GM12872 (cell line): ENCODE measurements around the gene SLFN11.

Source experiments
- TF ChIP-seq, protein P1 (sequence below): IDR thresholded peaks from 3 replicates; pipeline ENCODE4 v1.5.1; 2011; ENCODE audit warnings: low read depth, mild to moderate bottlenecking, low read length, moderate library complexity; ENCODE audit not compliant: insufficient read depth

The SLFN11 gene, protein sequence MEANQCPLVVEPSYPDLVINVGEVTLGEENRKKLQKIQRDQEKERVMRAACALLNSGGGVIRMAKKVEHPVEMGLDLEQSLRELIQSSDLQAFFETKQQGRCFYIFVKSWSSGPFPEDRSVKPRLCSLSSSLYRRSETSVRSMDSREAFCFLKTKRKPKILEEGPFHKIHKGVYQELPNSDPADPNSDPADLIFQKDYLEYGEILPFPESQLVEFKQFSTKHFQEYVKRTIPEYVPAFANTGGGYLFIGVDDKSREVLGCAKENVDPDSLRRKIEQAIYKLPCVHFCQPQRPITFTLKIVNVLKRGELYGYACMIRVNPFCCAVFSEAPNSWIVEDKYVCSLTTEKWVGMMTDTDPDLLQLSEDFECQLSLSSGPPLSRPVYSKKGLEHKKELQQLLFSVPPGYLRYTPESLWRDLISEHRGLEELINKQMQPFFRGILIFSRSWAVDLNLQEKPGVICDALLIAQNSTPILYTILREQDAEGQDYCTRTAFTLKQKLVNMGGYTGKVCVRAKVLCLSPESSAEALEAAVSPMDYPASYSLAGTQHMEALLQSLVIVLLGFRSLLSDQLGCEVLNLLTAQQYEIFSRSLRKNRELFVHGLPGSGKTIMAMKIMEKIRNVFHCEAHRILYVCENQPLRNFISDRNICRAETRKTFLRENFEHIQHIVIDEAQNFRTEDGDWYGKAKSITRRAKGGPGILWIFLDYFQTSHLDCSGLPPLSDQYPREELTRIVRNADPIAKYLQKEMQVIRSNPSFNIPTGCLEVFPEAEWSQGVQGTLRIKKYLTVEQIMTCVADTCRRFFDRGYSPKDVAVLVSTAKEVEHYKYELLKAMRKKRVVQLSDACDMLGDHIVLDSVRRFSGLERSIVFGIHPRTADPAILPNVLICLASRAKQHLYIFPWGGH

DNA sequence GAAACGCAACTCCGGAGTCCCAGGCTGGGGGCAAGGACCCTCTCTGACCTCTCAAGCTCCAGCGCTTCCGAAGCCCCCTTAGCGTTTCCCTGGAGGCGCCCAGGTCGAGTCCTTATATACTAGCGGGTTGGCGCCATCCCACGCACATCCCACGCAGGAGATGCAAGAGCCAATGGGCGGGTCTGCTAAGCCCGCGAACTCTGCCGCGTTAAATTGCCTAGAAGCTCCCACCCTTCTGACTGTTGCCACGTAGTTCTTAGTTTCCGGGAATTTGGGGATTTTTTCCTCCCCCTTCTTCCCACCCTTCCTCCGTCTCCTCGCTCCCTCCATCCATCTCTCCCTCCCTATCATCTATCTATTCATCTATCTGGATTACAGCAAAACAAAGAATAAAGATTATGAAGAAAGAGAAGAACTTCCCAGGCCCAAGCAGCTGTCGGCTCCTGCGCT is at the start of gene SLFN11:
Gene SLFN11, minus strand, starts transcription at position 88 of the 450 bp plus-strand sequence. CDS start 9,814 bp downstream, outside the sequence.
- TF ChIP-seq, protein P1, sequence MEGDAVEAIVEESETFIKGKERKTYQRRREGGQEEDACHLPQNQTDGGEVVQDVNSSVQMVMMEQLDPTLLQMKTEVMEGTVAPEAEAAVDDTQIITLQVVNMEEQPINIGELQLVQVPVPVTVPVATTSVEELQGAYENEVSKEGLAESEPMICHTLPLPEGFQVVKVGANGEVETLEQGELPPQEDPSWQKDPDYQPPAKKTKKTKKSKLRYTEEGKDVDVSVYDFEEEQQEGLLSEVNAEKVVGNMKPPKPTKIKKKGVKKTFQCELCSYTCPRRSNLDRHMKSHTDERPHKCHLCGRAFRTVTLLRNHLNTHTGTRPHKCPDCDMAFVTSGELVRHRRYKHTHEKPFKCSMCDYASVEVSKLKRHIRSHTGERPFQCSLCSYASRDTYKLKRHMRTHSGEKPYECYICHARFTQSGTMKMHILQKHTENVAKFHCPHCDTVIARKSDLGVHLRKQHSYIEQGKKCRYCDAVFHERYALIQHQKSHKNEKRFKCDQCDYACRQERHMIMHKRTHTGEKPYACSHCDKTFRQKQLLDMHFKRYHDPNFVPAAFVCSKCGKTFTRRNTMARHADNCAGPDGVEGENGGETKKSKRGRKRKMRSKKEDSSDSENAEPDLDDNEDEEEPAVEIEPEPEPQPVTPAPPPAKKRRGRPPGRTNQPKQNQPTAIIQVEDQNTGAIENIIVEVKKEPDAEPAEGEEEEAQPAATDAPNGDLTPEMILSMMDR, result no peak

DNA sequence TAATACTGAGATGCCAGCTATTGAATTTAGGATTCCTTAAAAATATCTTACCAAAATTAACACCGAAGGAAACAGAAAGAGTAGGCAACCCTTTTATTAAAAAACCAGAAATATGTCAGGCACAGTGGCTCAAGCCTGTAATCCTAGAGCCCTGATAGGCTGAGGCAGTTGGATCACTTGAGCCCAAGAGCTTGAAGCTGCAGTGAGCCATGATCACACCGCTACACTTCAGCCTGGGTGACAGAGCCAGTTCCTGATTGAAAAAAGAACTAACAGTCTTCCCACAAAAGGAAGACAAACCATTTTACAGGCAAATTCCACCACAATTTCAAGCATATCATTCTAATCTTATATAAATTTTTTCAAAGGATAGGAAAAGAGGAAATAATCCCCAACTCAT is 43.2 kb upstream of the SLFN11 start:
- TF ChIP-seq, protein P1, result no peak

DNA sequence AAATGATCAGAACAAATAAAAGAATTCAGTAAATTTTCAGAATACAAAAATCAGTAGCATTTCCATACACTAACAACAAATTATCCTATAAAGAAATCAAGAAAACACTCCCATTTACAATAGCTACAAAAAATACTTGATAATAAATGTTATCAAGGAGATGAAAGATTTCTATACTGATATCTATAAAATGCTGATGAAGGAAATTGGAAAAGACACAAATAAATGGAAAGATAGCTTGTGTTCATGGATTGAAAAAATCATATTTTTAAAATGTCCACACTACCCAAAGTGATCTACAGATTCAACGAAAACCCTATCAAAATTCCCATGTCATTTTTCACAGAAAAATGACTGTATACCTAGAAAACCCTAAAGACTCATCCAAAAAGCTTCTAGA is 40.8 kb upstream of the SLFN11 start:
- TF ChIP-seq, protein P1, result no peak

DNA sequence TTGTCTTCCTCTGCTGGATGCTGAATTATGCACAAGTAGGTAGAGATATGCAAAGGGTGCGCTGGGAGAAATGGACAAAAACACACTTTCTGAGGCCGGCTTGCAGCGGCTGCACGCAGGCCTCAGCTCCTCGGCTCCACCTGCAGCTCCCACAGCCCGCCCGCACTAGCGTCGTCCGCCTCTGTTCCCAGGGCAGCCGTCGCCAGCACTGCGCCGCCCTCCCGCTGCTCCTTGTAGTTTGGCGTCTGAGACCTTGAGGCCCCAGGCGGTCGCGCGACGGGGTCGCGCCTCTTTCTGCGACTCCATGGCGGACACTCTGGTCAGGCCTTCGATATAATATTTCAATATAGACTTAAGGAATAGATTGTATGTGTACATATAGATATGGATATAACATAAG is 34.1 kb upstream of the SLFN11 start:
- TF ChIP-seq, protein P1, result no peak

DNA sequence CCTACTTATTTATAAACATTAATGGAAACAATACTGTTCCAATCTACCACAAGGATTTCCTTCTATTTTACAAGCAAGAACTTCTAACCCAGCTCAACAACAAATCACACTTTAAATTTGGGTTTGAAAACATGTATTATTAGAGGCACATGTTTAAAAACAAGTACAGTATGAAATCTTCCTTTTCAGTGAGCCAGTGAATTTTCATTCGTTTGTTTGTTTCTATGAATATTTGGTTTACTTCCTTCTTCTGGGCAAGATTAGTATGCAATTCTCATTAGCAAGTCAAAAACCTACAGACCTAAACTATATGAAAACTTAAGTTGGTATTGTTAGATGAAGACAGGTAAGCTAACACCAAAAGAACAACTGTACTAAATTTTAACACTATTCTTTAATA is 33.1 kb upstream of the SLFN11 start:
- TF ChIP-seq, protein P1, result no peak

DNA sequence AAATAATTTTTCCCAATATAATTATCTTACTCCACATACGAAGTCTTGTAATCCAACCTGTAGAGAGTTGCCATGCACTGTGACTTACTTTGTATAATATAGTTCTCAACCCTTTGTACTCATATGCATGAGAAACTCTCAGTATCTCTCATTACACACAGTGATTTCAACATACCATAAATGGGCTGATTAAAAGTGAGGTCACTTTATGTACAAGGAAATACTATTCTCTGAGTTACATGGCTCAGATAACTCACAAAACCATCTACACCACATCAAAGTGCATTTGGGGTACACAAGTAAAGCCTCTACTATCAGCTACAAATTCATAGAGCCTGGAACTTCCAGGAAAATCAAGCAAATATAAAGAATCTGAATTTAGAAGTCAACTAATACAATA is 30.9 kb upstream of the SLFN11 start:
- TF ChIP-seq, protein P1, result no peak

DNA sequence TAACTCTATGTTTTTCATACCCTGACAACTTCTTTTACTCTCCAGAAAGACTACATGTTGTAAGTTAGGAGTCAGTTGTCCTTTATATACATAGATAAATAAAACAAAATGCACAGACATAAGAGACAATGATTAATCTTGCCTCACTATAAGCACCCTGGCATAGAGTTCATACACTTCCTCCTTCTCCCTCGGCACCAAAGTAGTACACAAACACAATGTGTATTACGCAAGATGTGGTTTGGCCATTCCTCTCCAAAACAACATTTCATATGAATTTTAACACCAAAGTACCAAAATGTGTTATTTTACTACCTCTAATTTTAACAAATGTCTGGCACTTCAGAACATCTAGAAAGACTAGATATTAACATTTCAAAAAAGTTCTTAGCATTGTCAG is 17.2 kb upstream of the SLFN11 start:
- TF ChIP-seq, protein P1, result no peak
